GM12878 (cell line): ENCODE results near the gene ARHGAP15. TPM values are rescaled to one million over a fixed set of nuclear protein-coding genes. Genes with fewer than 3 reads are reported as not detected.

Source experiments
- ATAC-seq: fragments of 200-7000 bp; cut with Tn5 transposase; 3 replicates; pipeline ENCODE4 v1.9.1; 2020; ENCODE audit warnings: mild to moderate bottlenecking, moderate library complexity
- BruUV-seq: library from RNA; stranded (reverse); fragments of 400-500 nt; replicated peaks from 2 replicates; lab custom pipeline; 2021; lab: Mats Ljungman, UMichigan
- CTCF ChIA-PET: fragments of 300-600 bp; sonication (Branson Sonifier 250); formaldehyde crosslinking; extraction: SDS; loops from one replicate; lab custom pipeline; 2021; ENCODE audit warnings: inconsistent platforms; lab: Yijun Ruan, JAX
- POLR2A ChIA-PET: fragments of 350-600 bp; formaldehyde crosslinking; extraction: SDS; loops from one replicate; lab custom pipeline; 2021; ENCODE audit warnings: inconsistent platforms; lab: Charles Lee
- RAD21 ChIA-PET: fragments of 300-600 bp; sonication (Branson Sonifier 250); formaldehyde crosslinking; loops from one replicate; lab custom pipeline; 2023; ENCODE audit warnings: antibody characterized with exemption; ENCODE audit not compliant: unreplicated experiment; lab: Charles Lee
- SMC1A ChIA-PET: fragments of 300-600 bp; sonication (Branson Sonifier 250); formaldehyde crosslinking; loops from one replicate; lab custom pipeline; 2023; ENCODE audit not compliant: unreplicated experiment, uncharacterized antibody; lab: Charles Lee
- DNase-seq: peaks from one replicate; pipeline ENCODE4 v3.0.0-alpha.2; 2011; ENCODE audit warnings: low read depth, low spot score
- FAIRE-seq: peaks from 3 replicates; lab custom pipeline; 2011; peaks lifted over from hg19 to GRCh38; lab: Jason Lieb, UNC
- H2AFZ ChIP-seq: 2 replicates; pipeline ENCODE4 v1.6.0; 2011; ENCODE audit warnings: low read depth, low read length, control low read depth; ENCODE audit not compliant: control insufficient read depth
- H3K27ac ChIP-seq: 2 replicates; pipeline ENCODE4 v1.5.1; 2011; ENCODE audit warnings: control low read depth; ENCODE audit not compliant: control insufficient read depth, insufficient read depth
- H3K27me3 ChIP-seq, 2 experiments: replicated peaks in 1 of 2; 2 replicates each; pipeline versions ENCODE4 v1.6.0 to v1.6.1; 2011; ENCODE audit warnings: low read length in 1 of 2; ENCODE audit not compliant: control insufficient read depth in 2 of 2, insufficient read depth in 2 of 2
- H3K36me3 ChIP-seq, 2 experiments: 2 replicates each; pipeline ENCODE4 v1.5.1; 2011; ENCODE audit warnings: low read length in 1 of 2; ENCODE audit not compliant: control insufficient read depth in 2 of 2, insufficient read depth in 2 of 2
- H3K4me1 ChIP-seq: 2 replicates; pipeline ENCODE4 v1.6.1; 2011; ENCODE audit warnings: mild to moderate bottlenecking, low read length, moderate library complexity, mixed read lengths; ENCODE audit not compliant: control insufficient read depth, insufficient read depth
- H3K4me2 ChIP-seq: 2 replicates; pipeline ENCODE4 v1.6.0; 2011; ENCODE audit warnings: control low read depth; ENCODE audit not compliant: control insufficient read depth, insufficient read depth
- H3K4me3 ChIP-seq: fragments of 200-600 bp; sonication (generic); 2 replicates; pipeline ENCODE4 v1.5.1; 2016
- H3K79me2 ChIP-seq: 2 replicates; pipeline ENCODE4 v1.6.0; 2011; ENCODE audit warnings: low read length; ENCODE audit not compliant: control insufficient read depth, insufficient read depth
- H3K9ac ChIP-seq: 2 replicates; pipeline ENCODE4 v1.8.0; 2011; ENCODE audit warnings: low read length, control low read depth, mixed read lengths; ENCODE audit not compliant: control insufficient read depth, insufficient read depth
- H3K9me3 ChIP-seq: replicated peaks from 3 replicates; pipeline ENCODE4 v1.5.1; 2011; ENCODE audit warnings: mild to moderate bottlenecking, low read length; ENCODE audit not compliant: control insufficient read depth, insufficient read depth
- H4K20me1 ChIP-seq: 2 replicates; pipeline ENCODE4 v1.6.0; 2011; ENCODE audit not compliant: control insufficient read depth, insufficient read depth
- ASH2L ChIP-seq: fragments of 300-600, 200-600 bp; sonication (generic); IDR thresholded peaks from 2 replicates; pipeline ENCODE4 v1.6.1; 2017; ENCODE audit warnings: low read depth, mild to moderate bottlenecking, borderline replicate concordance
- CHD1 ChIP-seq: IDR thresholded peaks from 2 replicates; pipeline ENCODE4 v1.6.1; 2012; ENCODE audit warnings: low read depth, low read length, improper control_type of control experiment
- CHD2 ChIP-seq: IDR thresholded peaks from 2 replicates; pipeline ENCODE4 v1.6.1; 2011; ENCODE audit warnings: low read depth, low read length, improper control_type of control experiment, borderline replicate concordance
- GATAD2B ChIP-seq: fragments of 450-650 bp; conservative IDR thresholded peaks from 2 replicates; pipeline ENCODE4 v1.6.1; 2017; ENCODE audit warnings: low read depth, mild to moderate bottlenecking, moderate library complexity
- NBN ChIP-seq: fragments of 450-650 bp; IDR thresholded peaks from 2 replicates; pipeline ENCODE4 v1.6.1; 2016
- NFYB ChIP-seq: IDR thresholded peaks from 2 replicates; pipeline ENCODE4 v1.6.1; 2011; ENCODE audit warnings: low read depth, mild to moderate bottlenecking, low read length, improper control_type of control experiment, moderate library complexity; ENCODE audit not compliant: insufficient read depth
- RCOR1 ChIP-seq: conservative IDR thresholded peaks from 2 replicates; pipeline ENCODE4 v1.6.1; 2012; ENCODE audit warnings: low read depth, low read length, improper control_type of control experiment
- REST ChIP-seq: IDR thresholded peaks from 2 replicates; pipeline ENCODE4 v1.6.1; 2012; ENCODE audit warnings: mild to moderate bottlenecking, low read depth, low read length
- SREBF2 ChIP-seq: IDR thresholded peaks from 2 replicates; pipeline ENCODE4 v1.6.1; 2012; ENCODE audit warnings: mild to moderate bottlenecking, low read length
- STAT1 ChIP-seq: fragments of 450-650 bp; conservative IDR thresholded peaks from 2 replicates; pipeline ENCODE4 v1.6.1; 2014; ENCODE audit warnings: antibody characterized with exemption, mild to moderate bottlenecking
- ZNF687 ChIP-seq: fragments of 450-650 bp; IDR thresholded peaks from 2 replicates; pipeline ENCODE4 v1.6.1; 2017; ENCODE audit warnings: mild to moderate bottlenecking, moderate library complexity
- WGBS: methylation state at CpG from one replicate; pipeline ENCODE4 v1.1.6; 2016; ENCODE audit warnings: low lambda C conversion rate; ENCODE audit not compliant: insufficient replicate concordance, insufficient coverage; ENCODE audit errors: missing lambda C conversion rate; 5-methylcytosine and 5-hydroxymethylcytosine counted together
- in situ Hi-C: fragments of 300-500 bp; cut with MboI; formaldehyde crosslinking; loops from 9 replicates; pipeline ENCODE4 v1.14.3; 2018; ENCODE audit warnings: mixed read lengths
- intact Hi-C: fragments of 100-400 bp; cut with micrococcal nuclease; formaldehyde crosslinking; loops from one replicate; pipeline ENCODE4 v1.14.2; 2022; ENCODE audit not compliant: unreplicated experiment
- polyA plus RNA-seq, 11 experiments: library from polyadenylated mRNA; depleted of rRNA in 4 of 11; unstranded in 6 of 11; stranded (reverse) in 5 of 11; fragments of >200 nt; fragmentation: Nextera tagmentation in 4 of 11; fragmentation: Illumina TruSeq in 1 of 11; extraction: Ambion mirVana in 4 of 11; extraction: Trizol in 1 of 11; gene quantifications; 1 replicate in 1 of 11; 2 replicates in 10 of 11; pipeline versions ENCODE4 v1.2.1 to v1.2.3, GENCODE V29; 2011 to 2016; ENCODE audit warnings: inconsistent platforms in 2 of 11, missing spikeins in 2 of 11, low read depth in 1 of 11
- total RNA-seq, 4 experiments: library from RNA; depleted of rRNA in 3 of 4; stranded (reverse); fragments of >200 nt in 3 of 4; fragmentation: Illumina TruSeq in 1 of 4; extraction: Trizol in 1 of 4; gene quantifications; 2 replicates each; pipeline versions ENCODE4 v1.2.1 to v1.2.3, GENCODE V29; 2013 to 2021
- TF ChIP-seq, protein P1 (sequence below): fragments of 450-650 bp; conservative IDR thresholded peaks from 2 replicates; pipeline ENCODE4 v1.6.1; 2017; ENCODE audit warnings: mild to moderate bottlenecking, moderate library complexity

The ARHGAP15 gene
- total and polyA plus RNA-seq, 10 of the 15 experiments (the other 5 are each of a cell fraction or from before 2014, with no cell fraction given): 38.0 to 92.6 (median 66.7) TPM

DNA sequence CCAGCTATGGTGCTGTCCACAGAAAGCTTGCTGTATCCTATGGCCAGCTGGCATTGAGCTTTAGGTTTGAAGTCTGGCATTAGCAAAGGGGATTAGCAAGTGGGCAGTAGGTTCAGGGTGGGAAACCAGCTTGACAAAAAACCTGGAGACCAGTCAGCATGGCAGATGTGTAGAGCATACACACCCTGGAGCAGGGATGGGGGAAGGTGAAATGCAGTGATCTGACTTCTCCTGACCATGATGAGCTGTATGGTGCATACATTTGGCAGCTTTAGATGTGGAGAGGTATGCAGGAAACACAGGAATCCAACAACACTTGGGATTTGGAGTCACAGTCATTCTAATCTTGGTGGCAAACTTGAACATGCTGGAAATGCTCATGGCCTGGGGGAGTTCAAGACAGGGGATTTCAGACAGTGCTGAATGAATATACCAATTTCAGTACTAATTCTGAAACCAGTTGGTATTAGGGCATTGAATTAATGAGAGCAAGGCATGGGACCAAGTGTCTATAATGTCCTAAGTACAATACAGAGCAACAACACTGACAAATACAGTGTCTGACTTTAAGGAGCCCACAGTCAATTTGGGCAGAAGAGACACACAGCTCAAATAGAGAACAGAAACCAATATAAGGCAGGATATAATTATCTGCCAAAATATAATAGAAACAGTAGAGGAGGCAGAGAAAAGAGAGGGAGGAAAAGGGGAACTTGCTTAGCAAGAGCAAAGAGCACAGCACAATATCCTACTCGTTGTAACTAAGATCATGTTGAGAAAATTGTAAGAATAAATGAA, 11.8 kb downstream of the ARHGAP15 start:
- Histone ChIP-seq H3K27me3 (no peaks in the 10 kb centered on the region), H3K4me3 (peak overlapping the region; percentile 54), H3K36me3 (0 out of 4 replicates have a peak, but pooled peaks cover 0 to 2% of the 10 kb centered on the region in 2 experiments), H4K20me1 (no peaks in the 10 kb centered on the region), H3K79me2 (peaks cover 93% of the 10 kb centered on the region), H2AFZ (peak overlapping the region; percentile 18; the same call in 1 of the 2 replicates), H3K27ac (peak overlapping the region; percentile 93), H3K9ac (peak overlapping the region; percentile 71), H3K4me1 (peaks cover 29% of the 10 kb centered on the region), H3K9me3 (no peaks in the 10 kb centered on the region), H3K4me2 (peak overlapping the region; percentile 100)
- ChIA-PET RAD21 (interaction anchor here (0.6 to 4.2 kb wide), 9 partner anchors 9 to 107 kb away, joined by 3 to 91 read pairs (median 4); partner anchors contain the start of gene ARHGAP15), CTCF (interaction anchor here (0.7 to 7.7 kb wide), 12 partner anchors 8 to 118 kb away, joined by 3 to 88 read pairs (median 4); partner anchors contain the start of gene ARHGAP15), SMC1A (interaction anchor here (1.0 to 4.1 kb wide), 13 partner anchors 8 to 83 kb away, joined by 3 to 148 read pairs (median 4); partner anchors contain the start of gene ARHGAP15), POLR2A (interaction anchor here (0.6 to 7.7 kb wide), 6 partner anchors 9 to 107 kb away, joined by 3 to 129 read pairs (median 3); partner anchors contain the start of gene ARHGAP15)
- ATAC-seq (peak; percentile 87), FAIRE-seq (no peak), DNase-seq (peak; percentile 71)
- WGBS: 0% methylated on average over 1 of the region's 1 CpG
- in situ Hi-C loops (no loop called here), intact Hi-C loops (loop anchor here (1.0 kb wide), 2 partner anchors 9 to 12 kb away; partner anchors contain the start of gene ARHGAP15)
- BruUV-seq: no TSS peak
- TF ChIP-seq SREBF2 (no peak), ASH2L (no peak), NBN (0 out of 2 replicates have a peak, but pooled peaks have one; percentile 37), RCOR1 (no peak), GATAD2B (peak; percentile 30; the same call in 1 of the 2 replicates), CHD1 (no peak), REST (no peak), STAT1 (no peak), CHD2 (no peak), NFYB (no peak), ZNF687 (no peak)
- TF ChIP-seq, protein P1, sequence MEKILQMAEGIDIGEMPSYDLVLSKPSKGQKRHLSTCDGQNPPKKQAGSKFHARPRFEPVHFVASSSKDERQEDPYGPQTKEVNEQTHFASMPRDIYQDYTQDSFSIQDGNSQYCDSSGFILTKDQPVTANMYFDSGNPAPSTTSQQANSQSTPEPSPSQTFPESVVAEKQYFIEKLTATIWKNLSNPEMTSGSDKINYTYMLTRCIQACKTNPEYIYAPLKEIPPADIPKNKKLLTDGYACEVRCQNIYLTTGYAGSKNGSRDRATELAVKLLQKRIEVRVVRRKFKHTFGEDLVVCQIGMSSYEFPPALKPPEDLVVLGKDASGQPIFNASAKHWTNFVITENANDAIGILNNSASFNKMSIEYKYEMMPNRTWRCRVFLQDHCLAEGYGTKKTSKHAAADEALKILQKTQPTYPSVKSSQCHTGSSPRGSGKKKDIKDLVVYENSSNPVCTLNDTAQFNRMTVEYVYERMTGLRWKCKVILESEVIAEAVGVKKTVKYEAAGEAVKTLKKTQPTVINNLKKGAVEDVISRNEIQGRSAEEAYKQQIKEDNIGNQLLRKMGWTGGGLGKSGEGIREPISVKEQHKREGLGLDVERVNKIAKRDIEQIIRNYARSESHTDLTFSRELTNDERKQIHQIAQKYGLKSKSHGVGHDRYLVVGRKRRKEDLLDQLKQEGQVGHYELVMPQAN: no peak
